GM12864 (cell line): ENCODE results near the gene VAV3.

ENCODE experiments used
- DNase-seq: peaks from one replicate; pipeline ENCODE4 v3.0.0-alpha.2; 2011; ENCODE audit warnings: low read depth
- H3K4me3 ChIP-seq: 2 replicates; pipeline ENCODE4 v1.5.1; 2011; ENCODE audit warnings: mild to moderate bottlenecking, low read depth, low read length, control low read depth
- CTCF ChIP-seq: IDR thresholded peaks from 2 replicates; pipeline ENCODE4 v1.5.1; 2011; ENCODE audit warnings: low read depth, mild to moderate bottlenecking, moderate library complexity, low read length, control low read depth, inconsistent platforms; ENCODE audit errors: missing control alignments

VAV3 gene

GRCh38 chr1:107536266-107536665 lies 428.7 kb downstream of the VAV3 start:
- no peak overlapping the region for H3K4me3 ChIP-seq
- no peak for TF ChIP-seq CTCF
- DNase-seq: no peak

GRCh38 chr1:107535091-107535490 lies 429.9 kb downstream of the VAV3 start:
- TF ChIP-seq CTCF: no peak
- no peak for DNase-seq
- H3K4me3 ChIP-seq: no peak overlapping the region

- H3K4me3 ChIP-seq: no peak overlapping the region
- no peak for TF ChIP-seq CTCF
- DNase-seq: no peak
These were observed 430.3 kb downstream of the VAV3 start for GRCh38 chr1:107534632-107535031.

GRCh38 chr1:107533436-107533835 lies 431.5 kb downstream of the VAV3 start:
- no peak overlapping the region for H3K4me3 ChIP-seq
- no peak for TF ChIP-seq CTCF
- no peak for DNase-seq

GRCh38 chr1:107532318-107532717 lies 432.7 kb downstream of the VAV3 start:
- no peak for TF ChIP-seq CTCF
- DNase-seq: no peak

GRCh38 chr1:107531065-107531908 lies 433.7 kb downstream of the VAV3 start:
- H3K4me3 ChIP-seq: no peak overlapping the region
- DNase-seq: no peak
- no peak for TF ChIP-seq CTCF

More at GRCh38 chr1:107532318-107532717, 432.7 kb downstream of the VAV3 start:
- H3K4me3 ChIP-seq: no peak overlapping the region

- no peak for TF ChIP-seq CTCF
These were observed 434.4 kb downstream of the VAV3 start for GRCh38 chr1:107530543-107530942.

More at GRCh38 chr1:107530543-107530942, 434.4 kb downstream of the VAV3 start:
- no peak for DNase-seq
- no peak overlapping the region for H3K4me3 ChIP-seq
